Measurements from ENCODE around the gene PDGFB. TPM values are rescaled to one million over a fixed set of nuclear protein-coding genes. Genes with fewer than 3 reads are reported as not detected.
A peak's percentile ranks its signal among the peaks of the same experiment; 100 is the strongest.

PDGFB gene
- total RNA-seq, 1 donor from 2014 or later, result 16.5 TPM

DNA sequence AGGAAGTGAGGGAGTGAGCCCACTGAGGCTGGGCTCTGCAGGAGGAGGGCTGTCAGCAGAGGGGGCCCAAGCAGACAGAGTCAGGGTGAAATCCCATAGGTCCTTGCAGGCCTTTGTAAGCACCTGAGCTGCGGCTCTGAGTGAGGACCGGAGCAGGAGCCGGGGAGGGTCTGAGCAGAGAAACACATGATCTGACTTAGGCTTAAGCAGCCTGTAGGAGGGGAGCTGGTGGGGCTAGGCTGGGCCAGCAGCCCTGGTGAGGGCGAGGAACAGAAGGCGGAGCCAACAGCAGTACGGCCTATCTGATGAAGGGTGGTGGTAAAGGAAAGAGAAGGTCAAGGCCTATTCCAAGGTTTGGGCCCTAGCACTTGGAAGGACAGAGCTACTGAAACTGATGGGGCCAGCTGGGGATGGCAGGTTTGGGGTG, 65.4 kb downstream of the PDGFB start:
- TF ChIP-seq, protein P1, sequence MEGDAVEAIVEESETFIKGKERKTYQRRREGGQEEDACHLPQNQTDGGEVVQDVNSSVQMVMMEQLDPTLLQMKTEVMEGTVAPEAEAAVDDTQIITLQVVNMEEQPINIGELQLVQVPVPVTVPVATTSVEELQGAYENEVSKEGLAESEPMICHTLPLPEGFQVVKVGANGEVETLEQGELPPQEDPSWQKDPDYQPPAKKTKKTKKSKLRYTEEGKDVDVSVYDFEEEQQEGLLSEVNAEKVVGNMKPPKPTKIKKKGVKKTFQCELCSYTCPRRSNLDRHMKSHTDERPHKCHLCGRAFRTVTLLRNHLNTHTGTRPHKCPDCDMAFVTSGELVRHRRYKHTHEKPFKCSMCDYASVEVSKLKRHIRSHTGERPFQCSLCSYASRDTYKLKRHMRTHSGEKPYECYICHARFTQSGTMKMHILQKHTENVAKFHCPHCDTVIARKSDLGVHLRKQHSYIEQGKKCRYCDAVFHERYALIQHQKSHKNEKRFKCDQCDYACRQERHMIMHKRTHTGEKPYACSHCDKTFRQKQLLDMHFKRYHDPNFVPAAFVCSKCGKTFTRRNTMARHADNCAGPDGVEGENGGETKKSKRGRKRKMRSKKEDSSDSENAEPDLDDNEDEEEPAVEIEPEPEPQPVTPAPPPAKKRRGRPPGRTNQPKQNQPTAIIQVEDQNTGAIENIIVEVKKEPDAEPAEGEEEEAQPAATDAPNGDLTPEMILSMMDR (IDR thresholded peaks at IDR 0.05), result no peak
- no peaks in the 10 kb centered on the region for H3K36me3 Mint-ChIP-seq (ENCODE audit: low read depth)
- H3K9me3 Mint-ChIP-seq (ENCODE audit: low read depth), result peaks cover 6% of the 10 kb centered on the region
- no peak overlapping the region for H3K4me3 Mint-ChIP-seq (ENCODE audit: unreplicated experiment)
- DNase-seq (ENCODE audit: low spot score), result peak; percentile 56
- no peaks in the 10 kb centered on the region for H3K27me3 Mint-ChIP-seq (ENCODE audit: low read depth)
- H3K4me1 Mint-ChIP-seq (ENCODE audit: low read depth), result peaks cover 25% of the 10 kb centered on the region
- no peak overlapping the region for H3K27ac Mint-ChIP-seq (ENCODE audit: unreplicated experiment)

DNA sequence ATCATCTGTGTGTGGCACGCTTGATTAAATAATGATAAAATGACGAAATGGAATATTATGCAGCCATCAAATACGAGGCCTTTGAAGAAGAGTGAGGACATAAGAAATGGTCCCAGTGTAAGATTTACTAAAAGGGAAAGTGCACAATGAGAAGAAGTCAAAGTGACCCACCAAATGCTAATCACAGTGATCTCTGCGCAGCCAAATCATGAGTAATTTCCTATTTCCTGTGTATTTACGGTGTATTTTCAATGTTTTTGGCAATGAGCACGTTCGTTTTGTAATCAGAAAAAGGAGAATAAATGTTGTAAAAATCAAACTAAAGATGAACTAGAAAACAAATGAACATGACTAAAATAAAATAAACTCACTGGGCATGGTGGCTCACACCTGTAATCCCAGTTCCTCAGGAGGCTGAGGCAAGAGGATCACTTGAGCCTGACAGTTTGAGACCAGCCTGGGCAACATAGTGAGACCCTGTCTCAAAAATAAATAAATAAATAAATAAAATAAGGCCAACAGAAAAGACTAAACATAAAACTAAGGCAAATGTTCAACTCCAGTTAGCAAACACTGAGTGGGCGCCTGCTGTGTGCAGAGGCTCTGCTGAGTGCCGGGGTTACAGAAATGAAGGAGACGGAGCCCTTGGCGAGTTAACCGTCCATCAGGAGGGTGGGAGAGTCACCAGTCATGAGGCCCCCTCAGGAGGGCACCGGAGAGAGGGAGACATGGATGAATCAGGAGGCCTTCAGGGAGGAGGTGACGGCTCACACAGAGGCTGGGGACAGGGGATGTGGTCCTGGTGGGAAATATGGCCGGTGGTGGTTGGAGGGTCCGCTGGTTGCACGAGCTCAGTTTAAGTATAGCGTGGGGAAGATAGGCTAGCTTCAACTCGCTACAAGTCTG, 66.3 kb downstream of the PDGFB start:
- H3K36me3 Mint-ChIP-seq (ENCODE audit: low read depth), result no peaks in the 10 kb centered on the region
- H3K9me3 Mint-ChIP-seq (ENCODE audit: low read depth), result peaks cover 6% of the 10 kb centered on the region
- H3K4me3 Mint-ChIP-seq (ENCODE audit: unreplicated experiment), result no peak overlapping the region
- no peak overlapping the region for H3K27ac Mint-ChIP-seq (ENCODE audit: unreplicated experiment)
- DNase-seq (ENCODE audit: low spot score), result peak; percentile 54
- no peaks in the 10 kb centered on the region for H3K27me3 Mint-ChIP-seq (ENCODE audit: low read depth)
- TF ChIP-seq, protein P1 (IDR thresholded peaks at IDR 0.05), result no peak
- H3K4me1 Mint-ChIP-seq (ENCODE audit: low read depth), result peaks cover 35% of the 10 kb centered on the region

- Mint-ChIP-seq H3K27me3 (ENCODE audit: low read depth) (no peaks in the 10 kb centered on the region), H3K4me3 (ENCODE audit: unreplicated experiment) (no peak overlapping the region), H3K27ac (ENCODE audit: unreplicated experiment) (no peak overlapping the region), H3K9me3 (ENCODE audit: low read depth) (peaks cover 6% of the 10 kb centered on the region), H3K4me1 (ENCODE audit: low read depth) (peaks cover 41% of the 10 kb centered on the region), H3K36me3 (ENCODE audit: low read depth) (no peaks in the 10 kb centered on the region)
- peak; percentile 85 for DNase-seq (ENCODE audit: low spot score)
- TF ChIP-seq, protein P1 (IDR thresholded peaks at IDR 0.05), result no peak
Measured at GRCh38 chr22:39177791-39178190, 67.0 kb downstream of the PDGFB start.

GRCh38 chr22:39177456-39177775, 67.4 kb downstream of the PDGFB start:
- no peaks in the 10 kb centered on the region for H3K27me3 Mint-ChIP-seq (ENCODE audit: low read depth)
- no peaks in the 10 kb centered on the region for H3K36me3 Mint-ChIP-seq (ENCODE audit: low read depth)
- no peak overlapping the region for H3K4me3 Mint-ChIP-seq (ENCODE audit: unreplicated experiment)
- H3K4me1 Mint-ChIP-seq (ENCODE audit: low read depth), result peaks cover 41% of the 10 kb centered on the region
- peaks cover 6% of the 10 kb centered on the region for H3K9me3 Mint-ChIP-seq (ENCODE audit: low read depth)
- TF ChIP-seq, protein P1 (IDR thresholded peaks at IDR 0.05), result no peak
- no peak overlapping the region for H3K27ac Mint-ChIP-seq (ENCODE audit: unreplicated experiment)
- DNase-seq (ENCODE audit: low spot score), result peak; percentile 65

DNA sequence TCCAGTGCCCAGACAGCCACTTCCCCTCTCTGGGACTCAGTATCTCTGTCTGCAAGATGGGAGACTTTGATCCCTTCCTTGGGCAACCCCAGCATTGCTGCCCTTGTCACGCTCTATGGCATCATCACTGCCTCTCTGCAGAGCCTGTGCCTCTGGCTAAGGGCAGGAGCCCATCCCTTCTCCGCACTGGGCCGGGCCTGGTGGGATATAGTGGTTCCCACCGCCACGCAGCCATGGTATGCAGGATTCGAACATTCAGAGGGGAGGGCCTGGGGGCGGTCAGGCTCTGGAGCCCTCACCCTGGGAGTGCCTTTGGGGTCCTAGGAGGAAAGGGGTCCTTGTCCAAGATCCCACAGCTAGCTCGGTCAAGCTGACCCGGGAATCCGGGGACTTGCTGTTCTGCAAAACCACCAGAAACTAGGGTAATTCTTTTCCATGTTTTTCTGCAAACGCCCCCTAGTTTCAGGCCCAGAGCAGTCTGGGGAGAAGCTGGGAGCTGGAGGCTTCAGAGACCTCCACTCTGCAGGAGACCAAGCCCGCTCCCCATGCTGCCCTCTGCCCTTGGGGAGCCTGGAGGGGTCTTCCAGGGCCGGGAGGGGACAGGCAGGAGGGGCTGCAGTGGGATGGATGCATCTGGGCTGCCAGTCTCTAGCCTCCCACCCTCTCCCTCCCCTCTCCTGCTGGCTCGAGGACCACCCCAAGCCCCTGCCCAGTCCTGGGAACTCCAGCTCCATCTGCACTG, 67.9 kb downstream of the PDGFB start:
- Mint-ChIP-seq H3K4me1 (ENCODE audit: low read depth) (peaks cover 41% of the 10 kb centered on the region), H3K36me3 (ENCODE audit: low read depth) (no peaks in the 10 kb centered on the region), H3K4me3 (ENCODE audit: unreplicated experiment) (no peak overlapping the region), H3K9me3 (ENCODE audit: low read depth) (peaks cover 2% of the 10 kb centered on the region), H3K27me3 (ENCODE audit: low read depth) (no peaks in the 10 kb centered on the region), H3K27ac (ENCODE audit: unreplicated experiment) (peak overlapping the region; percentile 61)
- TF ChIP-seq, protein P1 (IDR thresholded peaks at IDR 0.05), result no peak
- peak; percentile 87 for DNase-seq (ENCODE audit: low spot score)
